ENCODE results near the gene CPAMD8.

The CPAMD8 gene

GRCh38 chr19:17061691-17062090 is 35.1 kb upstream of the CPAMD8 start:
- no peaks in the 10 kb centered on the region for H3K27me3 ChIP-seq (ENCODE audit: insufficient read depth, poor library complexity, severe bottlenecking)
- no peak for DNase-seq (ENCODE audit: low spot score)
- H3K4me1 ChIP-seq (ENCODE audit: insufficient read depth, poor library complexity, severe bottlenecking) = no peaks in the 10 kb centered on the region
- no peak overlapping the region for H3K27ac ChIP-seq (ENCODE audit: poor library complexity, severe bottlenecking)
- H3K4me3 ChIP-seq (ENCODE audit: severe bottlenecking) = no peak overlapping the region
- H3K36me3 ChIP-seq (ENCODE audit: low read depth) = peaks cover 79% of the 10 kb centered on the region
- TF ChIP-seq CTCF (IDR thresholded peaks at IDR 0.05; ENCODE audit: poor library complexity, severe bottlenecking) = no peak
- no peaks in the 10 kb centered on the region for H3K9me3 ChIP-seq (ENCODE audit: severe bottlenecking)
- no peak for ATAC-seq (ENCODE audit: low read depth)

GRCh38 chr19:17061205-17061604 is 34.6 kb upstream of the CPAMD8 start:
- Histone ChIP-seq H3K27me3 (ENCODE audit: insufficient read depth, poor library complexity, severe bottlenecking) (no peaks in the 10 kb centered on the region), H3K9me3 (ENCODE audit: severe bottlenecking) (no peaks in the 10 kb centered on the region), H3K27ac (ENCODE audit: poor library complexity, severe bottlenecking) (no peak overlapping the region), H3K36me3 (ENCODE audit: low read depth) (peaks cover 79% of the 10 kb centered on the region), H3K4me3 (ENCODE audit: severe bottlenecking) (no peak overlapping the region), H3K4me1 (ENCODE audit: insufficient read depth, poor library complexity, severe bottlenecking) (no peaks in the 10 kb centered on the region)
- DNase-seq (ENCODE audit: low spot score) = no peak
- TF ChIP-seq CTCF (IDR thresholded peaks at IDR 0.05; ENCODE audit: poor library complexity, severe bottlenecking) = no peak
- ATAC-seq (ENCODE audit: low read depth) = no peak

- ATAC-seq (ENCODE audit: low read depth) (no peak), DNase-seq (ENCODE audit: low spot score) (no peak)
- Histone ChIP-seq H3K27ac (ENCODE audit: poor library complexity, severe bottlenecking) (no peak overlapping the region), H3K4me1 (ENCODE audit: insufficient read depth, poor library complexity, severe bottlenecking) (no peaks in the 10 kb centered on the region), H3K36me3 (ENCODE audit: low read depth) (peaks cover 79% of the 10 kb centered on the region), H3K27me3 (ENCODE audit: insufficient read depth, poor library complexity, severe bottlenecking) (no peaks in the 10 kb centered on the region), H3K9me3 (ENCODE audit: severe bottlenecking) (no peaks in the 10 kb centered on the region), H3K4me3 (ENCODE audit: severe bottlenecking) (no peak overlapping the region)
- TF ChIP-seq CTCF (IDR thresholded peaks at IDR 0.05; ENCODE audit: poor library complexity, severe bottlenecking) = no peak
Measured at GRCh38 chr19:17060802-17061201, 34.2 kb upstream of the CPAMD8 start.

GRCh38 chr19:17058236-17058635 is 31.6 kb upstream of the CPAMD8 start:
- Histone ChIP-seq H3K27me3 (ENCODE audit: insufficient read depth, poor library complexity, severe bottlenecking) (no peaks in the 10 kb centered on the region), H3K4me3 (ENCODE audit: severe bottlenecking) (no peak overlapping the region), H3K36me3 (ENCODE audit: low read depth) (peaks cover 71% of the 10 kb centered on the region), H3K9me3 (ENCODE audit: severe bottlenecking) (no peaks in the 10 kb centered on the region), H3K4me1 (ENCODE audit: insufficient read depth, poor library complexity, severe bottlenecking) (no peaks in the 10 kb centered on the region), H3K27ac (ENCODE audit: poor library complexity, severe bottlenecking) (no peak overlapping the region)
- DNase-seq (ENCODE audit: low spot score) = no peak
- no peak for TF ChIP-seq CTCF (IDR thresholded peaks at IDR 0.05; ENCODE audit: poor library complexity, severe bottlenecking)
- ATAC-seq (ENCODE audit: low read depth) = no peak

- no peak overlapping the region for H3K4me3 ChIP-seq (ENCODE audit: severe bottlenecking)
- no peak overlapping the region for H3K27ac ChIP-seq (ENCODE audit: poor library complexity, severe bottlenecking)
- no peaks in the 10 kb centered on the region for H3K27me3 ChIP-seq (ENCODE audit: insufficient read depth, poor library complexity, severe bottlenecking)
- no peak for TF ChIP-seq CTCF (IDR thresholded peaks at IDR 0.05; ENCODE audit: poor library complexity, severe bottlenecking)
- no peak for ATAC-seq (ENCODE audit: low read depth)
- peaks cover 72% of the 10 kb centered on the region for H3K36me3 ChIP-seq (ENCODE audit: low read depth)
- no peak for DNase-seq (ENCODE audit: low spot score)
- no peaks in the 10 kb centered on the region for H3K9me3 ChIP-seq (ENCODE audit: severe bottlenecking)
- no peaks in the 10 kb centered on the region for H3K4me1 ChIP-seq (ENCODE audit: insufficient read depth, poor library complexity, severe bottlenecking)
Measured at GRCh38 chr19:17055636-17056035, 29.0 kb upstream of the CPAMD8 start.
